Activated CD4-positive, alpha-beta T cell treated with anti-CD3 and anti-CD28 coated beads for 24 hours (primary cell): ENCODE data around the gene MLLT1.

Source experiments
- DNase-seq, 2 donors: peaks; one replicate each; pipeline ENCODE4 v3.0.0-alpha.2; 2020; ENCODE audit warnings: low read depth in 2 of 2

Gene MLLT1

DNA sequence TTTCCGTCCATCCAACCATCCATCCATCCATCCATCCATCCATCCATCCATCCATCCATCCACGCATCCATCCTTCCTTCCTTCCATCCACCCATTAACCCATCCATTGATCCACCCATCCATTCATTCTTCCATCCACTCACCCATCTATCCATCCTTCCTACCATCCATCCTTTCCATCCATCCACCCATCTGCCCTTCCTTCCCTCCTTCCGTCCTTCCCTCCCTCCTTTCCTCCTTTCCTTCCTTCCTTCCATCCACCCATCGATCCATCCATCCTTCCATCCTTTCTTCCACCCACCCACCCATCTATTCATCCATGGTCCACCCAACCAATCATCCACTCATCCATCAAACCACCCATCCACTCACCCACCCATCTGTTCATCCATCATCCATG, 70.1 kb downstream of the MLLT1 start:
- no peak for DNase-seq

DNA sequence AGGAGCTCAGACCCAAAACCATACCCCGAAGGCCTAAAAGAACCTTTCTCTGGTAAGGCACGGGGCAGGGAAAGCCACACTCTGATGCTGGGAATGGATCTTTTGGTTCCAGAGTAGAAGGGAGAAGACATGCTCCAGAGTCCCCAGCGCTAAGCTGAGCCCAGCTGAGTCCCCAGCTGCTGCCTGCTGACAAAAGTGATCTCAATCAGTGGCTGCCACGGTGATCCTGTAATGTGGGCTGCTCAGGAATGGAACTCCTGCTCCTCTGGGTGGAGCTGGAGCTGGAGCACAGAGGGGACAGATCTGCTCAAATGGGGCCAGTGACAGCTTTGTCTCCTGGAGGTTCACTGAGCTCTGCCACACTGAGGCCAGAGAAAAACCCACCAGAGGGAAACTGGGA, 70.5 kb downstream of the MLLT1 start:
- no peak for DNase-seq

DNA sequence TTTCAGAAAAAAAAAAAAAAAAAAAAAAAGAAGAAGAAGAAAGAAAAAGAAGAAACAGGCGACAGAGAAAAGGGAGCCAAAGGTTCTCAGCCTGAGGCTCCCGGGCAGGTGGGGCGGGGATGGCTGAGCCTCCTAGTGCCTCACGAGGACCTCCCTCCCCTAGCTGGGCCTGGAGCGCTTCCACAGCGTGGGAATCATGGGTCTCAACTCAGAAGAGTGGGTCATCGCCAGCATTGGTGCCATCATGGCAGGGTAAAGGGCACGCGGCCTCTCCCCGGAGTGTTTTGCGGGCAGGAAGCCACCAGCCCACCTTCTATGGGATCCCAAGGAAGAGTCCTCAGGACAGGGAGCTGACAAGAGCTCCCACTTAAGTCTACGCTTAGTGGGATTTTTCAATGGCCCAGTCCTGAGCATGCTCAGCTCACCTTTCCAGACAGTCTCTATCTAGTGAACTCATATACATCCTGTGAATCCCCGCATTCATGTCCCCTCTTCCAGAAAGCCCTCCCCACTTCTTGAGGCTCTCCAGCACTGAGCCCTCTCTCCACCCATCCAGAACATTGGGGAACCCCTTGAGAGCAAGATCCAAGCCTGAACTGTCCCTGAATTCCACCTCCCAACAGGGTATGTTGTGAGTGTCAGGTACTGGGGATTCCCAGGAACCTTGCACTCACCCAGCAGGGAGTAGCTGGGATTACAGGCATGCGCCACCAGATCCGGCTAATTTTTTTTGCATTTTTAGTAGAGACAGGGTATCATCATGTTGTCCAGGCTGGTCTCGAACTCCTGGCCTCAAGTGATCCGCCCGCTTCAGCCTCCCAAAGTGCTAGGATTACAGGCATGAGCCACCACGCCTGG, 74.7 kb downstream of the MLLT1 start:
- DNase-seq: no peak

DNA sequence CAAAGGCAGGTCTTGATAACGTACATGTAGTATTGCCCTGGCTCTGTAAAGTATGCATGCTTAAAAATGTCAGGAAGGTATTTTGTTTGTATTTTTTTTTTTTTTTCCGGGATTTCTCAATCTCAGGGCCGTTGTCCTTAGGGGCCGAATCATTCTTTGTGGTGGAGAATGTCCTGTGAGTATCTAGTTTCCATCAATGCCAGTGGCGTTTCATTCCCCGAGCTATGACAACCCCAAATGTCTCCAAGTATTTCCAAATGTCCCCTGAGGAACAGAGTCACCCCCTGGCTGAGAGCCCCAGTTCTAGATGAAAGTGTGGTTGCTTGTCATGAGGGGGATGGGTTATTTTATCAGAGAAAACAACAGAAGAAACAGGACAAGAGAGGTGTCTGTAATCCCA, 75.6 kb downstream of the MLLT1 start:
- no peak for DNase-seq

DNA sequence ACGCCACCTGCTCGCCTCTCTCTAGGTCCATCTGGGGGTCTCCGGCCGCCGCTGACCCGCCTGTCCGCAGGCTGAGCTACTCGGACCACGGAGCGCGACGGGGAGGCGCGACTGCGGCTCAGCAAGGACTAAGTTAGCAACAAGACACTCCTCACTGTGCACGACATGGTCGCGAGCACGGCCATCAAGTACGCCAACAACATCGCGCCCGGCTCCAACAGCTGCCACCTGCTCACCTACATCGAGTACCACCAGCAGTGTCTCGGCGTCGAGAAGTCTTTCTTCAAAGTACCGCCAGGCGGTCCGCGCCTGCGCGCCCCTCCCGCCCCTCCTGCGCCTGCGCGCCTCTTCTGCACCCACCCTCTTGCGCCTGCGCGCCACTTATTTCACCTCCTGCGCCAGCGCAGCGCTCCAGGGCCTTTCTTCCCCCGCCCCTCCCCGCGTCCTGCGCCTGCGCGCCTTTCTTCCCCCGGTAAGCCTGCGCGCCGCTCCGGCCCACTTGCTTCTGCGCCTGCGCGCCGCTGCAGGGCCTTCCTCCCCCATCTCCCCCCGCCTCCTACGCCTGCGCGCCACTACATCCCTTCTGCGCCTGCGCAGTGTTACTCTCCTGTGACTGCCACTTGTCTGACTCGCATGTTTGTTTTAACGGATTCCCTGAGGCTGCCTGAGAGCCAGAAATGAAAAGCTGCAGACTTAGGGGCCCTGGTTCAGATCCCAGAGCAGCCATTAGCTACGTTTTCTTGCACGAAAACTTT, 80.4 kb downstream of the MLLT1 start:
- DNase-seq: peak; percentile 99

DNA sequence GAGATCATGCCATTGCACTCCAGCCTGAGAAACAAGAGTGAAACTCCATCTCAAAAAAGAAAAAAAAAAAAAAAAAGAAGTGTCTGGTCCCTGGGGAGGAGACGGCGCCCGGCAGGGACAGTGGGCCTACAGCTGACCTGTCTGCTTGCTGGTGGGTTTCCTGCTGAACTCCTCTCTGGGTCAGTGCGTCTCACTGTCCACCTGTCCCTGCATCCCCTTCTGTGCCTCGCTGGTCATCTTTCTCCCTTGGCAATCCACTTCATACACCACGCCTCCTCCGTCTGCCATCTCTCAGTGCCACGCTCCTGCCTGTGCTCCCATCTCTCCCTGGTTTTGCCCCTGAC, 80.9 kb downstream of the MLLT1 start:
- DNase-seq: no peak

DNA sequence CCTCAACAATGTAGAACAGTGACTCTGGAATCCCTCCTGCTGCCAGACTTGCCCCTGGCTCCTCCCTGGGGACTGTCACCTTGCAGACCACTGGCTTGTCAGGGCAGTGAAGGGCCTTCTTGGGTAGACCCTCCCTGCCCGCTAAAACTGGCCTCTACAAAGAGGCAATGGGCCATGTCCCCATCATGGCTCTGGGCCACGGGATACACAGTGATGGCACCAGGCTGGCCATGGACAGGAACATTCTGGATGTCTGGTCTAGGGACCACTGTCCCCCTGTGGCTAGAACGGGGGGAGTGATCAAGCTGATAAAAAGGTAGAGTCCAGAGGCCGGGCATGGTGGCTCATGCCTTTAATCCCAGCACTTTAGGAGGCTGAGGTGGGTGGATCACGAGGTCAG, 83.4 kb downstream of the MLLT1 start:
- DNase-seq: no peak

DNA sequence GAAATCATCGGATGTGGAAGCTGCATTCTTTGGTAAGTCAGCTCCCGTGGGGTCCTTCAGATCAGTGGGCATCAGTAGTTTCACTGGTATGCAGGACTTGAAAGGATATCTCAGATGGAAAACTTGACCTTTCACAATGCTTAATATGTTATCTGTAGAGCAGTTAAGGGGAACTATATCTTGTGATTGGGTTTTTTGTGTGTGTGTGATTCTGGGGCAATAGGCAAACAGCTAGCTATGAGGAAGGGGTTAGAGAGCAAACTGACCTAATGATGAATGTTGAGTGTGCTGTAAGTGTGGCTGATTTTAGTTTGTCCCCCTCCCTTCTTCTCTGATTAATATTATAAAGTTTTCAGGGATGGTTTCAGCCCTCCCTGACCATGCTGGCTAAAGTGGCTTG, 91.0 kb downstream of the MLLT1 start:
- no peak for DNase-seq

DNA sequence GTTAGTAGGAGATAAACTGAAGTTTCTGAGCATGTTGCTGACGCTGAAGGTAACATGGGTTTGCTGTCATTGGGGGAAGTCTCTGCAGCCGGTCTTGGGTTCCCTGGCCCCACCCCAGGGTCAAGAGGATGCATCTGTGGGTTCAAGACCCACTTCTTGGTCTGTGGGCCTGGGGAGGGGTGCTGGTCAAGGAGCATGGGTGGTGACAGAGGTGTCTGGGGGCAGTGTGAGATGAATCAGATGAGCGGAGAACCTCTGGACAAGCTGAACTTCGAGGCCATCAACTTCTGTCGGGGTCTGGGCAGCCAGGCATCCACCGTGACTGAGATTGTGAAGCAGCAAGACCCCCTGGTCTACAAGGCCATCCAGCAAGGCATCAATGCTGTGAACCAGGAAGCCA, 92.4 kb downstream of the MLLT1 start:
- no peak for DNase-seq

DNA sequence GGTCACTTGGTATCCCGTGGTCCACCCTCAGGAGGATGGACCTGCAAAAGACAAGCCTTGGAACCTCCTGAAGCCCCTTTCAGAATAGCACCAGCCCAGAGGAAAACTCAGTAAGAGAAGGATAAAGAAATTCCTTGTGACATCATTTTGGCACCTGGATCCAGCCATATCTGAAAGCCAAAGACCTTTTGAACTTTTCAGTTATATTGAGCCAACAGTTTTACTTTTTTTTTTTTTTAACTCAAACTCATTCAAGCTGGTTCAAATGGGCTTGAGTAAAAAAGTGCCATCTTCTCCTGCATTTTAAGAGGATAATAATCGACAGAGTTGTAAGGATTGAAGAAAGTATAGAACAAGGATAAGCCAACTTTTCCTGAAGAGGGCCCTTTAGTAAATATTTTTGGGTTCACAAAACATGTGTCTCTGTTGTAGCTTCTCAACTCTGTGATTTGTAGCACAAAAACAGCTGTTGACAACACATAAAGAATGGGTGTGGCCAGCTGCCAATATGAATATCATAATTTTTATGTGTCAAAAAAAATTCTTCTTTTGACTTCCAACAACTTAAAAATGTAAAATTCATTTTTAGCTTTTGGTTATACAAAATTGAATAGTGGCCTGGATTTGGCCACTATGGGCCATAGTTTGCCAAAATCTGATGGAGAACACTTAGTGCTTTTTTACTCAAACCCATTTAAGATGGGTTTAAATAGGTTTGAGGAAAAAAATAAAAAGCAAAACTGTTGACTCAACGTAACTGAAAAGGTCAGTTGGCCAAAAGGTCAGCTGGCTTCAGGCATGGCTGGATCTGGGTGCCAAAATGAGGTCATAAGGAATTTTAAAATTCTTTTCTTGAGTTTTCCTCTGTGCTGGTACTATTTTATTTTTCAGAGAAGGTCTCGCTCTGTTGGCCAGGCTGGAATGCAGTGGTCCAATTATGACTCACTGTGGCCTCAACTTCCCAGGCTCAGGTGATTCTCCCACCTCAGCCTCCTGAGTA, 93.6 kb downstream of the MLLT1 start:
- DNase-seq: no peak

DNA sequence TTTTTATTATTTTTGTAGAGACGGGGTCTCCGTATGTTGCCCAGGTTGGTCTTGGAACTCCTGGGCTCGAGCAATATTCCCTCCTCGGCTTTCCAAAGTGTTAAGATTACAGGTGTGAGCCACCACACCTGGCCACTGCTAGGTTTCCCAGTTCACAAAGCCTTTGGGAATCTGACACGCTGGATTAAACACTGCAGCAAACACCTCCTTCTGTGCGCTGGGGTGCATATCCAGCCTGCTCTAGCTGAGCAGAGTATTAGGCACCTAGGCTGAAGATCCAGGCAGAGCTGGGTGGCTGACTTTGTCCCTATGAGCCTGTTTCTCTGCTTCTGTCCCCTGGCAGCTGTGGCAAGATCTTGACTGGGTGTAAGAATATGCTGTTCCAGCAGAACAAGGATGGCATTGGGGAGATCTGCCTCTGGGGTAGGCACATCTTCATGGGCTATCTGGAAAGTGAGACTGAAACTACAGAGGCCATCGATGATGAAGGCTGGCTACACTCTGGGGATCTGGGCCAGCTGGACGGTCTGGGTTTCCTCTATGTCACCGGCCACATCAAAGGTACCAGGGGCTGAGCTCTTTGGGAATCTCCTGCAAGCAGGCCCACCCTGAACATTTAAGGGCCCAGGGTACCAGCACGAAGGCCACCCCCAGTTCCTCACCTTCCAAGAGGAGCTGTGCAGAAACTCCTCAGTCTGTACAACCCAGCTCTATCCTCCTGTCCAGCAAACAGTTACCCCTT, 94.5 kb downstream of the MLLT1 start:
- no peak for DNase-seq

DNA sequence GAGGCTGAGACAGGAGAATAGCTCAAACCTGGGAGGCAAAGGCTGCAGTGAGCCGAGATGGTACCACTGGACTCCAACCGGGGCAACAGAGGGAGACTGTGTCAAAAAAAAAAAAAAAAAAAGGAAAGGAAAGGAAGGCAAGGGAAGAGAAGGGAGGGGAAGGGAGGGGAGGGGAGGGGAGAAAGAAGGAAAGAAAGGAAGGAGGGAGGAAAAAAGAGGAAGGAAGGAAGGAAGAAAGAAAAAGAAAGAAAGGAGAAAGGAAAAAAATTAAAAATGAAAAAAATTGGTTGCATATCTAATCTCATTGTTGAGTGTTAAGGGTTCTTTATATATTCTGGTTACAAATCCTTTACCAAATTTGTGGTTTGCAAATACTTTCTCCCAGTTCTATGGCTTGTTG, 98.7 kb downstream of the MLLT1 start:
- no peak for DNase-seq

DNA sequence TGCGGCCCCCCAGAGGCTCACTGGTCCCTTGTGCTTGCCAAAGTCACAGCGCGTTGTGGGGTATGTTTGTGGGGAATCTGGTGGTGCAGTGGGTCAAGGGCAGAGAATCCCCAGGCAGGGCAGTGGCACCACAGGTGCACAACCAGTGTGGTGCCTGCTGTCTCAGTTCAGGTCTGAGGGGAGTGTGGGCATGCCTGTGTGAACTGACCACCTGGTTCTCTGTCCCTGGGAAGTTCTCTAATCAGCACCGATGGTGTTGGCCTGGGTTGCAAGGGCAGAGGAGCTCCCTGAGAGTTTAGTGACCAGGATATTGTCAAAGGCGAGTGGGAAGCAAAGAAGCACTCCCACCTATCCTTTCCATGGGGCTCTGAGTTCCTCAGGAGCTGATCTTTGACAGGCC, 106.6 kb downstream of the MLLT1 start:
- DNase-seq: no peak

DNA sequence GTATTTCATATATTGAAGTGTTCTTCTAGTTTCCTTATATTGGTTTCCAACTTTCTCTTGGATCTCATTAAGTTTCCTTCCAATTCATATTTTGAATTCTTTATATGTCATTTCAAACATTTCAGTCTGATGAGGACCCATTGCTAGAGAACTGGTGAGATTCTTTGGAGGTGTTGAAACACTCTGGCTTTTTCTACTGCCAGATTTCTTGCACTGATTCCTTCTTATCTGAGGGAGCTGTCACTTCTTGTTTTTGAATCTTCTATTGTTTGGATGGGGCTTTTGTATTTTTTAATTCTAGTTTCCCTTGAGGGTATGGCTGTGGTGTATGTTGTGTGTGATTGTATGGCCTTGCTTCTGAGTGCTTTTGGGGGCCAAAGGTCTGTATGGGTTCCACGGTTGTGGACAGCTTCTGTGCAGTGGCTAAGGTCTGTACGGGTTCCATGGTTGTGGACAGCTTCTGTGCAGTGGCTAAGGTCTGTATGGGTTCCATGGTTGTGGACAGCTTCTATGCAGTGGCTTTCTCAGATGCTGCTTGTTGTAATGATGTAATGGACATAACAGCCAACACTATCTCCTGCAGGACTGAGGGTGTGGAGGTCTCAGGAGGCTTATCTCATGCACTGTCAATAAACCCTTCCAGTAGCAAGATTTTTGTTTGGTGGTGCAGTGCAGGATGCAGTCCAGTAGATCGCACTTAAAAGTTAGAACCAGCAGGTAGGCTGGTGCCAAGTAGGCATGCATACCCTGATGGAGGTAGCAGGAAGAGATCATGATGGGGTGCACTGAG, 107.5 kb downstream of the MLLT1 start:
- no peak for DNase-seq

DNA sequence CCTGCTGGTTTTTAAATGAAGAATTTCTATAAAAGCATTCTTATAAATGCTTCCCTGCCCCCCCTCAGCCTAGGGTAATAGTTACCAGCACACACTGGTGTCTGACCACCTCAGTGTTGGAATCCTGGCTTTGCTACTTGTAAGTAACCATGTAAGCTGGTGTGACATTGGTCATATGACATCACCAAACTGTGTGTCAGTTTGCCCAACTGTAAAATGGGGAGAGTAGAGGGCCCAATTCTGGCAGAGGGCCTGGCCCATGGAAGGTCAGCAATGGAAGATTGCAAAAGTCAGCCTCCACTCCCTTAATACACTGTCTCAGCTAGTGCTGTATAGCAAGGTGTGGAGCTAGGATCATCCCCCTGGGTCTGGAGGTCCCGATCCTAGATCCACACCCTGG, 112.7 kb downstream of the MLLT1 start:
- DNase-seq: no peak

DNA sequence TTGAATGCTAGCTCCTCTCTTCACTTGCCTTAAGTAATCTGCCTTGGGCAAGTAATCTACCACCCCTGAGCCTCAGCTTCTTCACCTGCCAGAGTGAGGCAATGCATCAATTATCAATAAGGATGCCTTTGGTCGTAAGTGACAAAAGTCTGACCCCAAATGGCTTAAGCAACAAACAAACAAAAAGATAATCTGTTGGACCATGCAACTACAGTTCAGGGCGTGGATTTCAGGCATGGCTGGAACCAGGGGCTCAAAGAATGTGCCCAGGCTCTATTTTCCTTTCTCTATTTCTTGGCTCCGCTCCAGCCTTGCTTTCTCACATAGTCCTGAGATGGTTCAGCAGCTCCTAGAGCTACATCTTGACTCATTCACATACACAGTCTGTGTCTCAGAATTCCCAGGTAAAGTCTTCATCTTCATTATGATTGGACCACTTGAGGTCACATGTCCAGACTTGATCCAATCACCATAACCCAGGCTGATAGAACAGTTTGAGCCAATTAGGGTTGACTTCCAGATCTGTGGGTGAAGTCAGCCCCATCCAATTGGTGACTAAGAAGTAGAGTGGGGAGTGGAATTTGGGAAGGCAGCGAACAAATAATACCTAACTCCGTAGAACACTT, 114.8 kb downstream of the MLLT1 start:
- no peak for DNase-seq

DNA sequence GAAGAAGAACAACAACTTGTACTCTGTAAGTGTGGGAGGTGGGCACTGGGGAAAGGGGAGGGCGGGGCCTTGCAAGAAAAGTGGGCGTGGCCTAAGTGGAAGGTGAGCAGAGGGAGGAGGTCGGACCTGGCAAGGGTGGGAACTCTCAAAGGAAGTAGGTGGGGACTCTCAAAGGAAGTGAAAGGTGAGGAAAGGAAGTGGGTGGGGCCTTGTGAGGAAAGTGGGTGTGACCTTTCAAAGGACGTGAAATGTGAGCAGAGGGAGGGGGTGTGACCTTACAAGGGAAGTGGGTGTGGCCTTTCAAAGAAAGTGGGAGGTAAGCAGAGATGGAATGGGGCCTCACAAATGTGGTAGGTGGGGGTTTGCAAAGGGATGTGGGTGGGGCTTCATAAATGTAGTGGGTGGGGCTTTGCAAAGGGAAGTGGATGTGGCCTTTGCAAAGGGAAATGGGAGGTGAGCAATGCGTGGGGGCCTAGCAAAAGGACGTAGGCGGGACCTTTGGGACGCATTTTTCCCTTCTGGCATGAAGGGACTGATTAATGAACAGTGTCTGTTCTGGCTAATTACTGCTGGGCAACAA, 118.4 kb downstream of the MLLT1 start:
- DNase-seq: peak; percentile 1 to 15
